Gastroesophageal sphincter (tissue), 4 donors: ENCODE results near the gene KREMEN1. TPM values are rescaled to one million over a fixed set of nuclear protein-coding genes. Genes with fewer than 3 reads are reported as not detected.

Experiments
- ATAC-seq: fragments of 150-250 bp; one replicate; pipeline ENCODE4 v1.9.1; 2016; ENCODE audit warnings: mild to moderate bottlenecking, moderate library complexity
- H3K27ac ChIP-seq, 4 donors: fragments of 200-600 bp; sonication (generic) in 3 of 4; 1 replicate in 3 of 4; 2 replicates in 1 of 4; pipeline ENCODE4 v1.5.1; 2016 to 2019
- H3K27me3 ChIP-seq: fragments of 200-600 bp; sonication (generic); one replicate; pipeline ENCODE4 v1.5.1; 2019
- H3K36me3 ChIP-seq, 2 donors: fragments of 200-600 bp; sonication (generic); one replicate each; pipeline ENCODE4 v1.5.1; 2019; ENCODE audit warnings: control low read depth in 1 of 2
- H3K4me1 ChIP-seq, 3 donors: fragments of 200-600 bp; sonication (generic); 1 replicate in 2 of 3; 2 replicates in 1 of 3; pipeline ENCODE4 v1.5.1; 2016 to 2019; ENCODE audit warnings: control low read depth in 2 of 3
- H3K4me3 ChIP-seq, 2 donors: fragments of 200-600 bp; sonication (generic); one replicate each; pipeline ENCODE4 v1.5.1; 2019; ENCODE audit warnings: mild to moderate bottlenecking in 1 of 2, moderate library complexity in 1 of 2
- H3K9me3 ChIP-seq, 3 donors: fragments of 200-600 bp; sonication (generic); one replicate each; pipeline ENCODE4 v1.5.1; 2017 to 2019; ENCODE audit warnings: control low read depth in 2 of 3
- EP300 ChIP-seq: sonication (generic); formaldehyde crosslinking; IDR thresholded peaks from one replicate; pipeline ENCODE4 v1.6.1; 2017; ENCODE audit warnings: antibody characterized with exemption, mild to moderate bottlenecking
- POLR2A ChIP-seq, 2 donors: fragments of 450-650 bp; IDR thresholded peaks; one replicate each; pipeline ENCODE4 v1.6.1; 2017; ENCODE audit warnings: antibody characterized with exemption in 2 of 2, mild to moderate bottlenecking in 2 of 2, moderate library complexity in 1 of 2
- POLR2AphosphoS5 ChIP-seq: sonication (generic); formaldehyde crosslinking; IDR thresholded peaks from one replicate; pipeline ENCODE4 v1.6.1; 2017; ENCODE audit warnings: antibody characterized with exemption
- WGBS, 2 donors: methylation state at CpG; one replicate each; pipeline ENCODE4 v1.1.5; 2018; ENCODE audit warnings: low coverage in 1 of 2; 5-methylcytosine and 5-hydroxymethylcytosine counted together
- small RNA-seq, 4 donors: library from RNA; depleted of rRNA; stranded (forward); fragments of <200 nt; gene quantifications; one replicate each; pipeline ENCODE3, GENCODE V24; 2016
- total RNA-seq, 4 donors: library from RNA; depleted of rRNA; stranded (reverse); fragments of >200 nt; gene quantifications; one replicate each; pipeline ENCODE4 v1.1.0, GENCODE V29; 2016
- TF ChIP-seq, protein P1 (sequence below), 4 experiments: fragments of 200-600 bp in 2 of 4; fragments of 450-650 bp in 2 of 4; sonication (generic) in 1 of 4; IDR thresholded peaks; one replicate each; pipeline ENCODE4 v1.5.1; 2017 to 2019; ENCODE audit warnings: antibody characterized with exemption in 4 of 4, mild to moderate bottlenecking in 2 of 4, moderate library complexity in 2 of 4

The KREMEN1 gene
- total RNA-seq, 4 donors from 2014 or later, result 7.5 to 17.4 (median 10.8) TPM

DNA sequence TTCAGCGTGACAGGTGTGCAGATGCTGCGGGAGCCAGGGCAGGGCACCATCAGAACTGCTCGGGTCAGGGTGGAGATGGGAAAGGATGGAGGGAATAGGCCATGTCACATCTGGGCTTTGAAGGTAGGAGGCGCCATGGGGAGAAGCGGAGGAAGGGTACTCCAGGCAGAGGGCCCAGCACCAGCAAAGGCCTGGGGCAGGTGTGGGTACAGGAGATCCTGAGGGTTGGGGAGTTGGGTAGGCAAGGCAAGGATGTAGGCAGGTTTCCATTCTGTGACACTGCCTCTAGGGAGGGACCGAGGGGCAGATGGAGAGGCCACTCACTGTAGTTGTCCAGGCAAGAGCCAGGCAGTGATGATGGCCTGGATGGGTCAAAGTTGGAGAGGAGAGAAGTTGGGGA lies 141.4 kb downstream of the KREMEN1 start:
- Histone ChIP-seq H3K27me3 (no peaks in the 10 kb centered on the region), H3K36me3 (no peaks in the 10 kb centered on the region), H3K9me3 (no peaks in the 10 kb centered on the region), H3K27ac (no peak overlapping the region), H3K4me3 (no peak overlapping the region), H3K4me1 (peaks cover 0 to 8% (median 0%) of the 10 kb centered on the region in 3 donors)
- TF ChIP-seq, protein P1, sequence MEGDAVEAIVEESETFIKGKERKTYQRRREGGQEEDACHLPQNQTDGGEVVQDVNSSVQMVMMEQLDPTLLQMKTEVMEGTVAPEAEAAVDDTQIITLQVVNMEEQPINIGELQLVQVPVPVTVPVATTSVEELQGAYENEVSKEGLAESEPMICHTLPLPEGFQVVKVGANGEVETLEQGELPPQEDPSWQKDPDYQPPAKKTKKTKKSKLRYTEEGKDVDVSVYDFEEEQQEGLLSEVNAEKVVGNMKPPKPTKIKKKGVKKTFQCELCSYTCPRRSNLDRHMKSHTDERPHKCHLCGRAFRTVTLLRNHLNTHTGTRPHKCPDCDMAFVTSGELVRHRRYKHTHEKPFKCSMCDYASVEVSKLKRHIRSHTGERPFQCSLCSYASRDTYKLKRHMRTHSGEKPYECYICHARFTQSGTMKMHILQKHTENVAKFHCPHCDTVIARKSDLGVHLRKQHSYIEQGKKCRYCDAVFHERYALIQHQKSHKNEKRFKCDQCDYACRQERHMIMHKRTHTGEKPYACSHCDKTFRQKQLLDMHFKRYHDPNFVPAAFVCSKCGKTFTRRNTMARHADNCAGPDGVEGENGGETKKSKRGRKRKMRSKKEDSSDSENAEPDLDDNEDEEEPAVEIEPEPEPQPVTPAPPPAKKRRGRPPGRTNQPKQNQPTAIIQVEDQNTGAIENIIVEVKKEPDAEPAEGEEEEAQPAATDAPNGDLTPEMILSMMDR (IDR thresholded peaks at IDR 0.05), result no peak
- TF ChIP-seq POLR2AphosphoS5 (no peak), EP300 (no peak), POLR2A (IDR thresholded peaks at IDR 0.05) (no peak)
- WGBS, 2 donors, result 98 to 100% methylated on average over 1 to 5 of the region's 6 CpGs
- no peak for ATAC-seq

DNA sequence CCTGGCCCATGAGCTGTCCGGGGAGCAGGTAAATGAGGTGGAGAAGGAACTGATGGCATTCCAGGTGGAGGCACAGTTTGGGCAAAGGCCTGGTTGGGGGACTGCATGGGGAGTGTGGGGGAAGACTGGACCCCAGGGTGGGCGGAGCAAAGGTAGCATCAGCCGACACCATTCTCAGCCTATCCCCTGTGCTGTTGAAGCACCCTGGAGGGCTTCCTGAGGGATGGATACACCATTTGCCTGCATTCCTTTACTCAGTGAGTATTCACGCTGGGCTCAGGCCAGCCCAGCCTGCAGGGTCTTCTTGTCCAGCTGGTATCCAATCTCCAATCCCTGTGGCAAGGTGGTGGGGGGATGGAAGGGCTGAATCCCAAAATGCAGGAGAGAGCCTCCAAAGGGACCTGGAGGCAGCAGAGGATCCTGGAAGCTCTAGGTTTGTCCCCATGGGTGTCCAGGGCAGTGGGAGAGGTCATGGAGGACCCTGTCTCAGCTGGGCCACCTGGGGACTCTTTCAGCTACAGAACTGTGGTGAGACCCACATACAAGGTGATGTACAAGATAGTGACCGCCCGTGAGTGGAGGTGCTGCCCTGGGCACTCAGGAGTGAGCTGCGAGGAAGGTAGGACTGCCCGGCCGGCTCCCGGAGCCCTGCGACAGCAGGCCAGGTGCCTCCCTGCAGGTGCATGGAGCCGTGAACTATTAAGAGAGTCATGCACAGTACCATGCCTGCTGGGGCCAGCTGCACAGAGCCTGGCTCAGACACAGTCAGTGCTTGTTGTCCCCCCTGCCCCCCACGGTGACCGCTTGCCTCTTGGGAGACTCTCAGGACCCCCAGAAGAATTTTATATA lies 142.4 kb downstream of the KREMEN1 start:
- no peak for ATAC-seq
- H3K36me3 ChIP-seq, result no peaks in the 10 kb centered on the region
- H3K4me1 ChIP-seq, result peaks cover 0 to 10% (median 0%) of the 10 kb centered on the region in 3 donors
- H3K27ac ChIP-seq, result no peak overlapping the region
- H3K4me3 ChIP-seq, result no peak overlapping the region
- H3K9me3 ChIP-seq, result no peaks in the 10 kb centered on the region
- 96 to 100% methylated on average over 3 to 12 of the region's 14 CpGs for WGBS, 2 donors
- TF ChIP-seq, protein P1 (IDR thresholded peaks at IDR 0.05), result no peak
- TF ChIP-seq POLR2AphosphoS5 (no peak), EP300 (no peak), POLR2A (IDR thresholded peaks at IDR 0.05) (no peak)
- no peaks in the 10 kb centered on the region for H3K27me3 ChIP-seq

DNA sequence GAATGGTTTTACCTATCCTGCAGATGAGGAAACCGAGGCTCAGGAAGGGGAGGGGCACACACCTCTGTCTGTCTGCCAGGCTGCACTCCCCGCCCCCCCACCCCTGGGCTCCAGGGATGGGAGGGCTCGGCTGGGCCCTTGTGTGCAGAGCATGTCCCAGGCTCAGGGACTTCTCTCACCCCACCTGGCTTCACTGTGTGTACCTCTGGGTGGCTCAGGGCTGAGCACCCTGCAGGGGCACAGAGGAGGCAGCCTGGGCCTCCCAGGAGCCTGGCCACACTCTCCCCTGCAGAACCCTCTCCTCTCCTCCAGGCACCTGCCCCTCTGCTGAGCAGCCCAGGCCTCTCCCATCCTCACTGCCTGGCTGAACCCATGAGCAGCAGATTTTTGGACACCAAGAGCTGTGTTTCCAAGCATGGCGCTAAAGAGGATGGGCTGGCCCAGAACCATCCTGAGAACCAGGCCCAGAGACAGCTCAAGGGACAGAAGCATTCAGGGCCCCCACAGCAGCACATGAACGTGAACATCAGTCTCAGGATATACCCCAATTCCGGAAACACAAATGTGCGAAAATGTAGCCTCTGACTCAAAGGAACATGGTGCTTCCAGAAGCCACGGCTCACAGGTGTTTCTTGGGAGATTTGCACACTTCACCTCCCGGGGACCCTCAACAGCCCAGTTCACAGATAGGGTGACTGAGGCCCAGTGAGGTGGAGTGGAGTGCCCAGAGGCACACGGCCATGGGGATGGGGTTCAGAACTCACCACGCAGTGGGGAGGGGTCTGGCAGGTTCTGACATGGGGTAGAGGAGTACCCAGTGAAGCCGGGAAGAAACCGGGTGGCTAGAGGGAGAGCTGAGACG lies 143.4 kb downstream of the KREMEN1 start:
- peaks cover 0 to 18% (median 0%) of the 10 kb centered on the region in 3 donors for H3K4me1 ChIP-seq
- ATAC-seq, result no peak
- no peaks in the 10 kb centered on the region for H3K36me3 ChIP-seq
- no peak overlapping the region for H3K4me3 ChIP-seq
- TF ChIP-seq POLR2AphosphoS5 (no peak), EP300 (no peak), POLR2A (IDR thresholded peaks at IDR 0.05) (no peak)
- TF ChIP-seq, protein P1 (IDR thresholded peaks at IDR 0.05), result no peak
- WGBS, 2 donors, result 88% methylated on average over 6 of the region's 14 CpGs; no CpG with 5 or more reads in 1 of the 2 donors
- H3K27ac ChIP-seq, result no peak overlapping the region
- no peaks in the 10 kb centered on the region for H3K9me3 ChIP-seq
- no peaks in the 10 kb centered on the region for H3K27me3 ChIP-seq

DNA sequence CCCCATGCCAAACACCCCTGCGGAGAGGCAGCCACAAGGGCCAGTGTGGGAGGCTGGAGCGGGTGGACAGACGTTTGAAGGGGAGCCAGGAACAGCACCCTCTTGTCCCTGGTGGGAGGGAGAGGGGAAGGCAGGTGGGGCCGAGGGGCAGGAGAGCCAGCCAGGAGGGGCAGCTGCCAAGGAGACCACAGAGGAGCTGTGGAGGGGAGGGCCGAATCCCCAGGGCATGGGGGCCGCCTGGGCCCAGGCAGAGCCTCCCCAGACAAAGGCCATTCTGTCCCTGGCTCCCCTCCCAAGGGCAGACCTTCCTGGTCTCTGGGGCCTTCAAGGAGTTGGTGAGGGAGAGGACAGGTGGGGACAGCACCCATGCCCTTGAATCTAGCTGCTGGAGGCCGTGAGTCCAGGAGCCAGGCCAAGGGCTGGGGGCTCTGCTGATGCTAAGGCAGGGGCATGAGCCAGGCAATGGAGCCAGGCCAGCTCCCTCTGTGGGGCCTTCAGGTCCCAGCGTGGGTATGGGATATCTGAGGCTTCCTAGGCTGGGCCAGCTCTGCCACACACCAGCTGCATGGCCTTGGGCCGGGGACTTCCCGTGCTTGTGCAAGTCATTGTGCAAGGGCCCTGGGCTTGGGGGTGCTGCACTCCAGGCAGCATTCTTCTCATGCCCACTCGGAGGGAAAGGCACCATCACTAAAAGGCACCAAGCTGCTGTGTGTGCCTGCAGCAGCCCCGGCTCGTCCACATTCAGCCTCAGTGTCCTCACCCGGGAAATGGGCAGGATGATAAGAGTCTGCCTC lies 144.2 kb downstream of the KREMEN1 start:
- WGBS, 2 donors, result 92% methylated on average over 2 of the region's 14 CpGs; no CpG with 5 or more reads in 1 of the 2 donors
- peaks cover 0 to 18% (median 0%) of the 10 kb centered on the region in 3 donors for H3K4me1 ChIP-seq
- ATAC-seq, result peak; percentile 26

More for the DNA sequence above, 144.2 kb downstream of the KREMEN1 start:
- Histone ChIP-seq H3K27ac (no peak overlapping the region), H3K9me3 (no peaks in the 10 kb centered on the region), H3K4me3 (no peak overlapping the region), H3K36me3 (no peaks in the 10 kb centered on the region), H3K27me3 (no peaks in the 10 kb centered on the region)
- TF ChIP-seq POLR2AphosphoS5 (no peak), EP300 (no peak), POLR2A (IDR thresholded peaks at IDR 0.05) (no peak)
- TF ChIP-seq, protein P1 (IDR thresholded peaks at IDR 0.05), result no peak

Small RNA genes lying within 50 kb of the gene (small RNA-seq; reads per million reads assigned to genes)
- gene RNU6-1219P (0 reads per million in 4 donors), gene RNU6-810P (0 reads per million in 4 donors)

Other genes with a start within 250 kb of the KREMEN1 start
- 10 to 100 TPM; 14.8 to 27.7 (median 19.8) TPM for gene ZNRF3, start 189.5 kb upstream of the KREMEN1 start, total RNA-seq
- gene C22orf31, start 11.2 kb upstream of the KREMEN1 start, total RNA-seq, result not detected
- 1 to 10 TPM in 2 of 4 donors, under 1 TPM in 2; 0.15 to 1.5 (median 0.69) TPM for gene EMID1, start 132.9 kb downstream of the KREMEN1 start, total RNA-seq
- gene RHBDD3, start 194.9 kb downstream of the KREMEN1 start, total RNA-seq, result 10 to 100 TPM in 3 of 4 donors, 1 to 10 TPM in 1; 7.2 to 27.7 (median 19.6) TPM
- gene EWSR1, start 195.2 kb downstream of the KREMEN1 start, total RNA-seq, result 100 to 1,000 TPM; 169 to 209 (median 204) TPM
- gene GAS2L1, start 233.6 kb downstream of the KREMEN1 start, total RNA-seq, result 10 to 100 TPM; 17.8 to 65.5 (median 36.8) TPM
- under 1 TPM in 3 of 4 donors, not detected in 1; 0.40 to 0.73 (median 0.72) TPM for gene RASL10A, start 242.7 kb downstream of the KREMEN1 start, total RNA-seq